ENCODE data around the gene NYNRIN. TPM values are rescaled to one million over a fixed set of nuclear protein-coding genes. Genes with fewer than 3 reads are reported as not detected.

Gene NYNRIN
- total and polyA plus RNA-seq, 2 of the 8 experiments (the other 6 are each of a cell fraction or from before 2014, with no cell fraction given) = 15.2 to 18.3 TPM

DNA sequence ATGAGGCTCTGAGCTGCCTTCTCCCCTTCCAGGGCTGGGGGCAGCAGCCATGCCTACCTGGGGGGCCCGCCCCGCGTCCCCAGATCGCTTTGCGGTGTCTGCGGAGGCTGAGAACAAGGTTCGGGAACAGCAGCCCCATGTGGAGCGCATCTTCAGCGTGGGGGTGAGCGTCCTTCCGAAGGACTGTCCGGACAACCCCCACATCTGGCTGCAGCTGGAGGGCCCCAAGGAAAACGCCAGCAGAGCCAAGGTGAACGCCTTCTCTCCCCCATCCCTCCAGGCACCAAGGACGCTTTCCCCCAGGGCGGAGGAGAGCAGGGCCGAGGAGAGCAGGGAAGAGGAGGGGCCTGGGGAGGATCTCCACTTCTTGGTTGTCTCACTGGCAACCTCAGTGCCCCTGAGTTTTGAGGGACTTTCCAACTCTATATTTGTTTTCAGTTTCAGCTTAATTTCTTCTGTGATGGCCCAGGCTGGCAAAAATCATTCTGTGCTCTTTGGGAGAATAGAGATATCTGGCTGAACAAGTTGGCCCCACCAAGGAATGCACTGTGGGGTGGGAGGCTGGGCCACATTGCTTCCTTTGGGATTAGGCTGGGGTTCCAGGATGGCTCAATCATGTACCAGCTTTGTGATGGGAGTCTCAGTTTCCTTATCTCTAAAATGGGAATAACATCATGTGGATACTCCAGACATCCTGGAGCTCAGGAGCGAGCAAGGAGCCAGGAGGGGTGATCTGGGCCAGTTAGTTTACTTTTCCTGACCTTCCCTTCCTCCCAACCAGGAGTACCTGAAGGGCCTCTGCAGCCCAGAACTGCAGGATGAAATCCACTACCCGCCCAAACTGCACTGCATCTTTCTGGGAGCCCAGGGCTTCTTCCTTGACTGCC is 32.1 kb downstream of the NYNRIN start:
- FAIRE-seq (no peak), DNase-seq (ENCODE audit: low read depth in 1 of 2, low spot score in 2 of 2) (no peak)
- H3K9ac ChIP-seq (replicated peaks in 1 of 4; ENCODE audit: extremely low read depth in 1 of 4, low read depth in 3 of 4, low read length in 3 of 4) = peak overlapping the region in 3 of 4 experiments; percentile 12 to 33 (median 25); a peak in 3 of 7 replicates

More for the DNA sequence above, 32.1 kb downstream of the NYNRIN start:
- WGBS, 2 experiments (ENCODE audit: extremely low coverage in 1 of 2, insufficient coverage in 1 of 2, insufficient read length in 1 of 2, insufficient replicate concordance in 2 of 2, low coverage in 1 of 2, low lambda C conversion rate in 2 of 2, missing lambda C conversion rate in 1 of 2) = 16% methylated on average over 19 of the region's 19 CpGs; no CpG with 5 or more reads in 1 of the 2 experiments
- peak overlapping the region; percentile 1; the same call in 1 of the 2 replicates for H4K8ac ChIP-seq (ENCODE audit: extremely low read depth, insufficient read depth, low read length)
- 0 out of 8 replicates have a peak, but pooled peaks cover 0 to 4% (median 0%) of the 10 kb centered on the region in 4 experiments for H3K36me3 ChIP-seq (ENCODE audit: control insufficient read depth in 2 of 4, insufficient read depth in 4 of 4, low read length in 3 of 4)
- no peaks in the 10 kb centered on the region for H3K79me1 ChIP-seq (ENCODE audit: low read depth, low read length)
- H2BK15ac ChIP-seq (ENCODE audit: low read length) = no peak overlapping the region
- H2AK5ac ChIP-seq (ENCODE audit: low read depth, low read length) = no peak overlapping the region
- H3K4ac ChIP-seq (replicated peaks; ENCODE audit: insufficient read length, low read depth, low read length) = no peak overlapping the region
- peaks cover 0 to 17% (median 1%) of the 10 kb centered on the region in 4 experiments; a peak in 3 of 7 replicates for H3K27me3 ChIP-seq (replicated peaks in 1 of 4; ENCODE audit: control insufficient read depth in 3 of 4, extremely low read depth in 1 of 4, insufficient read depth in 3 of 4, low read length in 3 of 4)
- CTCF ChIA-PET (ENCODE audit: partially characterized antibody) = interaction anchor here (0.5 to 21.3 kb wide), 39 partner anchors 8 to 806 kb away, joined by 3 to 664 read pairs (median 8); partner anchors contain the start of genes ADCY4, CIDEB, DHRS1 and LTB4R
- peaks cover 0 to 3% of the 10 kb centered on the region in 2 experiments for H4K20me1 ChIP-seq (replicated peaks in 1 of 2; ENCODE audit: control insufficient read depth in 1 of 2, insufficient read depth in 2 of 2, low read length in 2 of 2)
- H3K14ac ChIP-seq (ENCODE audit: insufficient read length) = no peak overlapping the region
- H3K23me2 ChIP-seq (ENCODE audit: low read depth, low read length) = peaks cover 5% of the 10 kb centered on the region; the same call in 1 of the 2 replicates
- no peak overlapping the region for H3K56ac ChIP-seq (replicated peaks; ENCODE audit: insufficient read length, low read depth, low read length)
- H2BK20ac ChIP-seq (ENCODE audit: low read length) = peak overlapping the region; percentile 35; the same call in 1 of the 2 replicates
- no peak overlapping the region for H2BK120ac ChIP-seq (replicated peaks; ENCODE audit: low read depth, low read length)
- H3K4me3 ChIP-seq (ENCODE audit: extremely low read depth in 1 of 4, insufficient read depth in 2 of 4, low read depth in 3 of 4, low read length in 4 of 4) = peak overlapping the region; percentile 52 to 76 (median 72)
- no peaks in the 10 kb centered on the region for H3K79me2 ChIP-seq (ENCODE audit: control insufficient read depth in 1 of 2, insufficient read depth in 2 of 2, low read length in 2 of 2)
- peak overlapping the region; percentile 15; the same call in 1 of the 2 replicates for H2BK5ac ChIP-seq (ENCODE audit: low read depth, low read length)
- peak overlapping the region; percentile 85 to 89 for H3K4me2 ChIP-seq (ENCODE audit: insufficient read depth in 1 of 2, low read depth in 2 of 2, low read length in 2 of 2)
- no peak overlapping the region for H2AFZ ChIP-seq (ENCODE audit: low read length)
- H3K9me3 ChIP-seq (ENCODE audit: insufficient read depth in 2 of 2, low read depth in 1 of 2, low read length in 1 of 2) = no peaks in the 10 kb centered on the region
- no peak overlapping the region for H3K27ac ChIP-seq (ENCODE audit: low read depth, low read length)
- peak overlapping the region; percentile 53; the same call in 1 of the 2 replicates for H2BK12ac ChIP-seq (ENCODE audit: low read depth, low read length)
- H3K23ac ChIP-seq (ENCODE audit: insufficient read length) = no peak overlapping the region
- peaks cover 6 to 21% (median 15%) of the 10 kb centered on the region in 4 experiments for H3K4me1 ChIP-seq (replicated peaks in 1 of 4; ENCODE audit: control insufficient read depth in 3 of 4, insufficient read depth in 4 of 4, low read length in 3 of 4)
- TF ChIP-seq YY1 (IDR thresholded peaks at IDR 0.05; ENCODE audit: low read depth, low read length) = no peak
- no peak for TF ChIP-seq PHF8 (conservative IDR thresholded peaks at IDR 0.05; ENCODE audit: low read depth, low read length)
- no peak for TF ChIP-seq SAP30 (IDR thresholded peaks at IDR 0.05; ENCODE audit: insufficient read depth, insufficient replicate concordance, low read length)
- peak overlapping the region; percentile 52 for H3K18ac ChIP-seq (ENCODE audit: extremely low read depth, low read length)
- H4K5ac ChIP-seq (ENCODE audit: insufficient read length, low read depth, low read length) = no peak overlapping the region
- no peak overlapping the region for H4K91ac ChIP-seq (replicated peaks; ENCODE audit: insufficient read length, low read length)
- POLR2A ChIA-PET (ENCODE audit: partially characterized antibody) = interaction anchor here (0.7 to 5.4 kb wide), 24 partner anchors 11 to 290 kb away, joined by 3 to 46 read pairs (median 4); partner anchors contain the start of genes ADCY4, EMC9, NFATC4 and NYNRIN

All from H1 (cell line).